ENCODE data around the gene PRR36. TPM values are rescaled to one million over a fixed set of nuclear protein-coding genes. Genes with fewer than 3 reads are reported as not detected.
A peak's percentile ranks its signal among the peaks of the same experiment; 100 is the strongest.

PRR36 gene
- total RNA-seq, 1 experiment from 2014 or later, result 21.9 TPM

DNA sequence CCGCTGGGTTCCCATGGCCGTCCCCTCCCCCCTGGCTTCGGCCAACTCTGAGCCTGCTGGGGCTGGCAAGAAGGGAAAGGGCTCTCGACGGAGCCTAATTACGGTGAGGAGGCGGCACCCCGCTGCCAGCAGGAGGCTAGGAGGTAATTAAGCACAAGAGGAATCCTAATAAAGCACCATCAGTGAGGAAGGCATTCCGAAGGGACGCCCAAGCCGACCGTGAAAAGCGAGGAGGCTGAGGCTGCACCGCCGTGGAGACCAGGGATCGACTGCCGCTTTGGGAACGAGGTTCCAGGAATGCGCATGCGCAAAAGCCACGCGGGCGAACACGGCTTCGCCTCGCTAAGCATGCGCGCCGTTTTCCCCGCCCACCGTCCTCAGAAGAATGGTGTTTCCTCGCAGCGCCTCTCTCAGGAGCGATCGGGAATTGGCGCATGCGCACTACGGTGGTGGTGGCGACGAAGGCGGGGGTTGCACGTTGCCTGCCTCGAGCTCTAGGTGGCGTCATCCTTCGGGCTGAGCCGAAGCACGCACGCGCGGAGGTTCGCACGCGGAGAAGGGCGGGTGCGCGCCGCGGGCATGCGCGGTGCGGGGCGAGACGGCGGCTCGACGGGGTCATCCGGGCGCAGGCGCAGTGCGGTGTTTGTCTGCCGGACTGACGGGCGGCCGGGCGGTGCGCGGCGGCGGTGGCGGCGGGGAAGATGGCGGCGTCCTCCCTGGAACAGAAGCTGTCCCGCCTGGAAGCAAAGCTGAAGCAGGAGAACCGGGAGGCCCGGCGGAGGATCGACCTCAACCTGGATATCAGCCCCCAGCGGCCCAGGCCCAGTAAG lies 29.3 kb upstream of the PRR36 start, which contains the start of gene MAP2K7:
Gene MAP2K7, plus strand, starts transcription at position 634 of the 830 bp plus-strand sequence. Its CDS starts 68 bp downstream, at position 702.
- Mint-ChIP-seq H3K9me3 (no peaks in the 10 kb centered on the region), H3K4me1 (peaks cover 20% of the 10 kb centered on the region), H3K27ac (peak within 1 kb of the TSS; percentile 97), H3K4me3 (peak within 1 kb of the TSS; percentile 90), H3K27me3 (ENCODE audit: low read depth) (peaks cover 13% of the 10 kb centered on the region), H3K36me3 (no peaks in the 10 kb centered on the region)
- CTCF ChIA-PET, result interaction anchor here (0.5 to 5.0 kb wide), 29 partner anchors 8 to 804 kb away, joined by 3 to 70 read pairs (median 5); partner anchors contain the start of genes LRRC8E, SNAPC2, TIMM44 and TRAPPC5
- DNase-seq (ENCODE audit: low spot score) (peak; percentile 100), ATAC-seq (peak; percentile 87)
- POLR2A ChIA-PET, result interaction anchor here (0.5 to 1.8 kb wide), 10 partner anchors 12 to 335 kb away, joined by 3 to 10 read pairs (median 4); partner anchors contain the start of gene LRRC8E
- peak; percentile 90; the same call in 1 of the 2 replicates for TF ChIP-seq CREB1 (CRISPR knock-in tag; IDR thresholded peaks at IDR 0.05)
- TF ChIP-seq, protein P1, sequence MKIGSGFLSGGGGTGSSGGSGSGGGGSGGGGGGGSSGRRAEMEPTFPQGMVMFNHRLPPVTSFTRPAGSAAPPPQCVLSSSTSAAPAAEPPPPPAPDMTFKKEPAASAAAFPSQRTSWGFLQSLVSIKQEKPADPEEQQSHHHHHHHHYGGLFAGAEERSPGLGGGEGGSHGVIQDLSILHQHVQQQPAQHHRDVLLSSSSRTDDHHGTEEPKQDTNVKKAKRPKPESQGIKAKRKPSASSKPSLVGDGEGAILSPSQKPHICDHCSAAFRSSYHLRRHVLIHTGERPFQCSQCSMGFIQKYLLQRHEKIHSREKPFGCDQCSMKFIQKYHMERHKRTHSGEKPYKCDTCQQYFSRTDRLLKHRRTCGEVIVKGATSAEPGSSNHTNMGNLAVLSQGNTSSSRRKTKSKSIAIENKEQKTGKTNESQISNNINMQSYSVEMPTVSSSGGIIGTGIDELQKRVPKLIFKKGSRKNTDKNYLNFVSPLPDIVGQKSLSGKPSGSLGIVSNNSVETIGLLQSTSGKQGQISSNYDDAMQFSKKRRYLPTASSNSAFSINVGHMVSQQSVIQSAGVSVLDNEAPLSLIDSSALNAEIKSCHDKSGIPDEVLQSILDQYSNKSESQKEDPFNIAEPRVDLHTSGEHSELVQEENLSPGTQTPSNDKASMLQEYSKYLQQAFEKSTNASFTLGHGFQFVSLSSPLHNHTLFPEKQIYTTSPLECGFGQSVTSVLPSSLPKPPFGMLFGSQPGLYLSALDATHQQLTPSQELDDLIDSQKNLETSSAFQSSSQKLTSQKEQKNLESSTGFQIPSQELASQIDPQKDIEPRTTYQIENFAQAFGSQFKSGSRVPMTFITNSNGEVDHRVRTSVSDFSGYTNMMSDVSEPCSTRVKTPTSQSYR (CRISPR knock-in tag; IDR thresholded peaks at IDR 0.05), result peak; percentile 93
- TF ChIP-seq, protein P2, sequence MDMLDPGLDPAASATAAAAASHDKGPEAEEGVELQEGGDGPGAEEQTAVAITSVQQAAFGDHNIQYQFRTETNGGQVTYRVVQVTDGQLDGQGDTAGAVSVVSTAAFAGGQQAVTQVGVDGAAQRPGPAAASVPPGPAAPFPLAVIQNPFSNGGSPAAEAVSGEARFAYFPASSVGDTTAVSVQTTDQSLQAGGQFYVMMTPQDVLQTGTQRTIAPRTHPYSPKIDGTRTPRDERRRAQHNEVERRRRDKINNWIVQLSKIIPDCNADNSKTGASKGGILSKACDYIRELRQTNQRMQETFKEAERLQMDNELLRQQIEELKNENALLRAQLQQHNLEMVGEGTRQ (CRISPR knock-in tag; IDR thresholded peaks at IDR 0.05), result peak; percentile 40; the same call in 1 of the 2 replicates
- TF ChIP-seq MYBL2 (CRISPR knock-in tag; IDR thresholded peaks at IDR 0.05), result peak; percentile 76; the same call in 1 of the 2 replicates
- TF ChIP-seq, protein P3, sequence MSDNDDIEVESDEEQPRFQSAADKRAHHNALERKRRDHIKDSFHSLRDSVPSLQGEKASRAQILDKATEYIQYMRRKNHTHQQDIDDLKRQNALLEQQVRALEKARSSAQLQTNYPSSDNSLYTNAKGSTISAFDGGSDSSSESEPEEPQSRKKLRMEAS (CRISPR knock-in tag; IDR thresholded peaks at IDR 0.05), result peak; percentile 99
- TF ChIP-seq, protein P4, sequence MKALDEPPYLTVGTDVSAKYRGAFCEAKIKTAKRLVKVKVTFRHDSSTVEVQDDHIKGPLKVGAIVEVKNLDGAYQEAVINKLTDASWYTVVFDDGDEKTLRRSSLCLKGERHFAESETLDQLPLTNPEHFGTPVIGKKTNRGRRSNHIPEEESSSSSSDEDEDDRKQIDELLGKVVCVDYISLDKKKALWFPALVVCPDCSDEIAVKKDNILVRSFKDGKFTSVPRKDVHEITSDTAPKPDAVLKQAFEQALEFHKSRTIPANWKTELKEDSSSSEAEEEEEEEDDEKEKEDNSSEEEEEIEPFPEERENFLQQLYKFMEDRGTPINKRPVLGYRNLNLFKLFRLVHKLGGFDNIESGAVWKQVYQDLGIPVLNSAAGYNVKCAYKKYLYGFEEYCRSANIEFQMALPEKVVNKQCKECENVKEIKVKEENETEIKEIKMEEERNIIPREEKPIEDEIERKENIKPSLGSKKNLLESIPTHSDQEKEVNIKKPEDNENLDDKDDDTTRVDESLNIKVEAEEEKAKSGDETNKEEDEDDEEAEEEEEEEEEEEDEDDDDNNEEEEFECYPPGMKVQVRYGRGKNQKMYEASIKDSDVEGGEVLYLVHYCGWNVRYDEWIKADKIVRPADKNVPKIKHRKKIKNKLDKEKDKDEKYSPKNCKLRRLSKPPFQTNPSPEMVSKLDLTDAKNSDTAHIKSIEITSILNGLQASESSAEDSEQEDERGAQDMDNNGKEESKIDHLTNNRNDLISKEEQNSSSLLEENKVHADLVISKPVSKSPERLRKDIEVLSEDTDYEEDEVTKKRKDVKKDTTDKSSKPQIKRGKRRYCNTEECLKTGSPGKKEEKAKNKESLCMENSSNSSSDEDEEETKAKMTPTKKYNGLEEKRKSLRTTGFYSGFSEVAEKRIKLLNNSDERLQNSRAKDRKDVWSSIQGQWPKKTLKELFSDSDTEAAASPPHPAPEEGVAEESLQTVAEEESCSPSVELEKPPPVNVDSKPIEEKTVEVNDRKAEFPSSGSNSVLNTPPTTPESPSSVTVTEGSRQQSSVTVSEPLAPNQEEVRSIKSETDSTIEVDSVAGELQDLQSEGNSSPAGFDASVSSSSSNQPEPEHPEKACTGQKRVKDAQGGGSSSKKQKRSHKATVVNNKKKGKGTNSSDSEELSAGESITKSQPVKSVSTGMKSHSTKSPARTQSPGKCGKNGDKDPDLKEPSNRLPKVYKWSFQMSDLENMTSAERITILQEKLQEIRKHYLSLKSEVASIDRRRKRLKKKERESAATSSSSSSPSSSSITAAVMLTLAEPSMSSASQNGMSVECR (CRISPR knock-in tag; IDR thresholded peaks at IDR 0.05; ENCODE audit: borderline replicate concordance), result peak; percentile 74; the same call in 1 of the 2 replicates
- TF ChIP-seq NFE2L1 (CRISPR knock-in tag; IDR thresholded peaks at IDR 0.05), result peak; percentile 94
- peak; percentile 95; the same call in 1 of the 2 replicates for TF ChIP-seq RELA (CRISPR knock-in tag; IDR thresholded peaks at IDR 0.05; ENCODE audit: borderline replicate concordance)
- TF ChIP-seq ATF1 (CRISPR knock-in tag; IDR thresholded peaks at IDR 0.05), result peak; percentile 42; the same call in 1 of the 2 replicates
- TF ChIP-seq, protein P5, sequence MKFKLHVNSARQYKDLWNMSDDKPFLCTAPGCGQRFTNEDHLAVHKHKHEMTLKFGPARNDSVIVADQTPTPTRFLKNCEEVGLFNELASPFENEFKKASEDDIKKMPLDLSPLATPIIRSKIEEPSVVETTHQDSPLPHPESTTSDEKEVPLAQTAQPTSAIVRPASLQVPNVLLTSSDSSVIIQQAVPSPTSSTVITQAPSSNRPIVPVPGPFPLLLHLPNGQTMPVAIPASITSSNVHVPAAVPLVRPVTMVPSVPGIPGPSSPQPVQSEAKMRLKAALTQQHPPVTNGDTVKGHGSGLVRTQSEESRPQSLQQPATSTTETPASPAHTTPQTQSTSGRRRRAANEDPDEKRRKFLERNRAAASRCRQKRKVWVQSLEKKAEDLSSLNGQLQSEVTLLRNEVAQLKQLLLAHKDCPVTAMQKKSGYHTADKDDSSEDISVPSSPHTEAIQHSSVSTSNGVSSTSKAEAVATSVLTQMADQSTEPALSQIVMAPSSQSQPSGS (CRISPR knock-in tag; IDR thresholded peaks at IDR 0.05; ENCODE audit: borderline replicate concordance, low read depth), result no peak; the same call in 1 of the 2 replicates
- no peak for TF ChIP-seq KAT7 (CRISPR knock-in tag; IDR thresholded peaks at IDR 0.05; ENCODE audit: borderline replicate concordance)
- TF ChIP-seq, protein P6, sequence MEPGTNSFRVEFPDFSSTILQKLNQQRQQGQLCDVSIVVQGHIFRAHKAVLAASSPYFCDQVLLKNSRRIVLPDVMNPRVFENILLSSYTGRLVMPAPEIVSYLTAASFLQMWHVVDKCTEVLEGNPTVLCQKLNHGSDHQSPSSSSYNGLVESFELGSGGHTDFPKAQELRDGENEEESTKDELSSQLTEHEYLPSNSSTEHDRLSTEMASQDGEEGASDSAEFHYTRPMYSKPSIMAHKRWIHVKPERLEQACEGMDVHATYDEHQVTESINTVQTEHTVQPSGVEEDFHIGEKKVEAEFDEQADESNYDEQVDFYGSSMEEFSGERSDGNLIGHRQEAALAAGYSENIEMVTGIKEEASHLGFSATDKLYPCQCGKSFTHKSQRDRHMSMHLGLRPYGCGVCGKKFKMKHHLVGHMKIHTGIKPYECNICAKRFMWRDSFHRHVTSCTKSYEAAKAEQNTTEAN (CRISPR knock-in tag; IDR thresholded peaks at IDR 0.05), result no peak
- no peak for TF ChIP-seq OVOL2 (CRISPR knock-in tag; IDR thresholded peaks at IDR 0.05; ENCODE audit: borderline replicate concordance)
- TF ChIP-seq, protein P7, sequence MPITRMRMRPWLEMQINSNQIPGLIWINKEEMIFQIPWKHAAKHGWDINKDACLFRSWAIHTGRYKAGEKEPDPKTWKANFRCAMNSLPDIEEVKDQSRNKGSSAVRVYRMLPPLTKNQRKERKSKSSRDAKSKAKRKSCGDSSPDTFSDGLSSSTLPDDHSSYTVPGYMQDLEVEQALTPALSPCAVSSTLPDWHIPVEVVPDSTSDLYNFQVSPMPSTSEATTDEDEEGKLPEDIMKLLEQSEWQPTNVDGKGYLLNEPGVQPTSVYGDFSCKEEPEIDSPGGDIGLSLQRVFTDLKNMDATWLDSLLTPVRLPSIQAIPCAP (CRISPR knock-in tag; IDR thresholded peaks at IDR 0.05), result peak; percentile 90
- peak; percentile 93 for TF ChIP-seq FOXK1 (CRISPR knock-in tag; IDR thresholded peaks at IDR 0.05)
- TF ChIP-seq, protein P8, sequence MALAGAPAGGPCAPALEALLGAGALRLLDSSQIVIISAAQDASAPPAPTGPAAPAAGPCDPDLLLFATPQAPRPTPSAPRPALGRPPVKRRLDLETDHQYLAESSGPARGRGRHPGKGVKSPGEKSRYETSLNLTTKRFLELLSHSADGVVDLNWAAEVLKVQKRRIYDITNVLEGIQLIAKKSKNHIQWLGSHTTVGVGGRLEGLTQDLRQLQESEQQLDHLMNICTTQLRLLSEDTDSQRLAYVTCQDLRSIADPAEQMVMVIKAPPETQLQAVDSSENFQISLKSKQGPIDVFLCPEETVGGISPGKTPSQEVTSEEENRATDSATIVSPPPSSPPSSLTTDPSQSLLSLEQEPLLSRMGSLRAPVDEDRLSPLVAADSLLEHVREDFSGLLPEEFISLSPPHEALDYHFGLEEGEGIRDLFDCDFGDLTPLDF (CRISPR knock-in tag; IDR thresholded peaks at IDR 0.05), result peak; percentile 73
- TF ChIP-seq, protein P9, sequence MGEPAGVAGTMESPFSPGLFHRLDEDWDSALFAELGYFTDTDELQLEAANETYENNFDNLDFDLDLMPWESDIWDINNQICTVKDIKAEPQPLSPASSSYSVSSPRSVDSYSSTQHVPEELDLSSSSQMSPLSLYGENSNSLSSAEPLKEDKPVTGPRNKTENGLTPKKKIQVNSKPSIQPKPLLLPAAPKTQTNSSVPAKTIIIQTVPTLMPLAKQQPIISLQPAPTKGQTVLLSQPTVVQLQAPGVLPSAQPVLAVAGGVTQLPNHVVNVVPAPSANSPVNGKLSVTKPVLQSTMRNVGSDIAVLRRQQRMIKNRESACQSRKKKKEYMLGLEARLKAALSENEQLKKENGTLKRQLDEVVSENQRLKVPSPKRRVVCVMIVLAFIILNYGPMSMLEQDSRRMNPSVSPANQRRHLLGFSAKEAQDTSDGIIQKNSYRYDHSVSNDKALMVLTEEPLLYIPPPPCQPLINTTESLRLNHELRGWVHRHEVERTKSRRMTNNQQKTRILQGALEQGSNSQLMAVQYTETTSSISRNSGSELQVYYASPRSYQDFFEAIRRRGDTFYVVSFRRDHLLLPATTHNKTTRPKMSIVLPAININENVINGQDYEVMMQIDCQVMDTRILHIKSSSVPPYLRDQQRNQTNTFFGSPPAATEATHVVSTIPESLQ (CRISPR knock-in tag; IDR thresholded peaks at IDR 0.05), result no peak
- peak; percentile 95 for TF ChIP-seq FOXP1 (CRISPR knock-in tag; IDR thresholded peaks at IDR 0.05; ENCODE audit: borderline replicate concordance)
- peak; percentile 98 for TF ChIP-seq ETV6 (CRISPR knock-in tag; IDR thresholded peaks at IDR 0.05)
